Kidney (tissue), 22 donors: Measurements from ENCODE around the gene AOPEP. TPM values are rescaled to one million over a fixed set of nuclear protein-coding genes. Genes with fewer than 3 reads are reported as not detected.

Source experiments
- DNase-seq, 5 donors: peaks; one replicate each; pipeline ENCODE4 v3.0.0-alpha.2; 2013 to 2020
- FAIRE-seq: peaks from 2 replicates; lab custom pipeline; 2012; peaks lifted over from hg19 to GRCh38; lab: Jason Lieb, UNC
- H3K27ac ChIP-seq, 2 donors: one replicate each; pipeline ENCODE4 v1.7.0; 2013; ENCODE audit warnings: low read depth in 2 of 2, low read length in 2 of 2, inconsistent platforms in 1 of 2
- H3K27me3 ChIP-seq: one replicate; pipeline ENCODE4 v1.7.1; 2013; ENCODE audit warnings: low read length, inconsistent platforms; ENCODE audit not compliant: control insufficient read depth, insufficient read depth
- H3K36me3 ChIP-seq, 3 donors: one replicate each; pipeline versions ENCODE4 v1.7.0 to v1.7.1; 2013; ENCODE audit warnings: low read length in 3 of 3, control low read depth in 1 of 3, inconsistent platforms in 1 of 3; ENCODE audit not compliant: insufficient read depth in 3 of 3, control insufficient read depth in 2 of 3
- H3K4me1 ChIP-seq, 3 donors: one replicate each; pipeline versions ENCODE4 v1.7.0 to v1.7.1; 2013; ENCODE audit warnings: low read length in 3 of 3, inconsistent platforms in 1 of 3, low read depth in 1 of 3; ENCODE audit not compliant: control insufficient read depth in 2 of 3, insufficient read depth in 2 of 3
- H3K4me3 ChIP-seq, 3 donors: one replicate each; pipeline versions ENCODE4 v1.7.0 to v1.8.1; 2013; ENCODE audit warnings: low read length in 3 of 3, control low read depth in 1 of 3, inconsistent platforms in 1 of 3
- H3K9ac ChIP-seq, 3 donors: one replicate each; pipeline versions ENCODE4 v1.7.0 to v1.7.1; 2013; ENCODE audit warnings: low read length in 3 of 3, control low read depth in 1 of 3, inconsistent platforms in 1 of 3
- H3K9me3 ChIP-seq, 3 donors: one replicate each; pipeline versions ENCODE4 v1.7.0 to v1.7.1; 2013; ENCODE audit warnings: low read length in 3 of 3, control low read depth in 1 of 3, inconsistent platforms in 1 of 3; ENCODE audit not compliant: control insufficient read depth in 2 of 3, insufficient read depth in 1 of 3
- CTCF ChIP-seq: IDR thresholded peaks from 3 replicates; pipeline ENCODE4 v1.5.1; 2012; ENCODE audit warnings: mild to moderate bottlenecking, moderate library complexity, borderline replicate concordance; ENCODE audit not compliant: insufficient read depth; ENCODE audit errors: extremely low read depth
- intact Hi-C: fragments of 100-400 bp; cut with DNase I; formaldehyde crosslinking; loops from one replicate; pipeline ENCODE4 v1.11.1; 2022
- long read RNA-seq, 10 donors: library from polyadenylated mRNA in 1 of 10; unstranded in 1 of 10; transcript quantifications; one replicate each; pipeline ENCODE4 v2.0.0 and lab custom pipeline, GENCODE V29; 2021 to 2026
- polyA plus RNA-seq: library from polyadenylated mRNA; stranded (reverse); fragments of 350-450 nt; fragmentation: Illumina TruSeq; extraction: RNeasy Lipid Tissue Mini Kit (QIAGEN cat#74804); gene quantifications from one replicate; pipeline ENCODE4 v1.2.3, GENCODE V29; 2014; ENCODE audit warnings: low read depth, low replicate concordance; ENCODE audit not compliant: insufficient read depth
- total RNA-seq: library from RNA; stranded (reverse); fragmentation: NEBNext Ultra II Directional; extraction: Animal tissue kit (Norgen Biotek cat#: 25700); gene quantifications from one replicate; pipeline ENCODE4 v1.2.1, GENCODE V29; 2021
- donor health status: control.
- donor health status: control.
- donor health status: control.
- donor health status: control.
- donor health status: control.
- donor health status: DM: yes; HTN: yes; CAD: no.
- donor health status: Normal renal cell carcinoma (clear cell type).

The AOPEP gene
- total RNA-seq (119 TPM), polyA plus RNA-seq (52.2 TPM)
- long read RNA-seq, donor 1, transcript C9orf3-213 (6 exons, 478 nt) = major isoform, 5 of 8 reads
- long read RNA-seq, donor 1, partial matches to known transcripts = 0 of 8 reads
- long read RNA-seq, donor 1, other reads (novel, unspliced or antisense) = 0 of 8 reads
- long read RNA-seq, donor 2, partial matches to known transcripts = 8 of 11 reads
- long read RNA-seq, donor 2, other reads (novel, unspliced or antisense) = 0 of 11 reads
- long read RNA-seq, donor 3, partial matches to known transcripts = 0 of 11 reads
- long read RNA-seq, donor 3, other reads (novel, unspliced or antisense) = 5 of 11 reads
- long read RNA-seq, donor 4, partial matches to known transcripts = 0 of 6 reads
- long read RNA-seq, donor 4, other reads (novel, unspliced or antisense) = 0 of 6 reads
- long read RNA-seq, donor 5 = 0 reads
- long read RNA-seq, donor 6, partial matches to known transcripts = 0 of 11 reads
- long read RNA-seq, donor 6, other reads (novel, unspliced or antisense) = 6 of 11 reads
- long read RNA-seq, donor 7, partial matches to known transcripts = 10 of 76 reads
- long read RNA-seq, donor 7, other reads (novel, unspliced or antisense) = 57 of 76 reads
- long read RNA-seq, donor 8, partial matches to known transcripts = 0 of 13 reads
- long read RNA-seq, donor 8, other reads (novel, unspliced or antisense) = 10 of 13 reads
- long read RNA-seq, donor 9 = 0 reads
- long read RNA-seq, donor 10, partial matches to known transcripts = 0 of 7 reads
- long read RNA-seq, donor 10, other reads (novel, unspliced or antisense) = 0 of 7 reads

GRCh38 chr9:94726495-94727191 is at the start of gene AOPEP:
AOPEP (plus strand) TSS chr9:94726699; CDS start chr9:94759784, 33,085 bp downstream.
- DNase-seq (peak; percentile 97 to 100 (median 98)), FAIRE-seq (no peak)
- H3K9me3 ChIP-seq = no peaks in the 10 kb centered on the region
- peaks cover 0 to 8% (median 5%) of the 10 kb centered on the region in 3 donors for H3K4me1 ChIP-seq
- no peaks in the 10 kb centered on the region for H3K36me3 ChIP-seq
- peak within 1 kb of the TSS; percentile 91 to 92 for H3K27ac ChIP-seq
- H3K9ac ChIP-seq = peak within 1 kb of the TSS; percentile 74 to 94 (median 77)
- intact Hi-C loops = no loop called here
- no peaks in the 10 kb centered on the region for H3K27me3 ChIP-seq
- TF ChIP-seq CTCF = no peak
- H3K4me3 ChIP-seq = peak within 1 kb of the TSS; percentile 84 to 100 (median 94)

GRCh38 chr9:94677929-94678328 is 48.6 kb upstream of the AOPEP start:
- Histone ChIP-seq H3K9ac (no peak overlapping the region), H3K4me1 (peaks cover 0 to 21% (median 2%) of the 10 kb centered on the region in 3 donors), H3K36me3 (no peaks in the 10 kb centered on the region), H3K27me3 (no peaks in the 10 kb centered on the region), H3K27ac (no peak overlapping the region), H3K4me3 (no peak overlapping the region), H3K9me3 (no peaks in the 10 kb centered on the region)
- FAIRE-seq = no peak
- intact Hi-C loops = no loop called here
- DNase-seq = no peak
- TF ChIP-seq CTCF = no peak

- no peak for TF ChIP-seq CTCF
- H3K27ac ChIP-seq = no peak overlapping the region
- intact Hi-C loops = no loop called here
- H3K4me3 ChIP-seq = no peak overlapping the region
- FAIRE-seq (no peak), DNase-seq (no peak)
- H3K9me3 ChIP-seq = no peaks in the 10 kb centered on the region
- H3K27me3 ChIP-seq = no peaks in the 10 kb centered on the region
- no peaks in the 10 kb centered on the region for H3K36me3 ChIP-seq
- H3K4me1 ChIP-seq = peaks cover 0 to 19% (median 2%) of the 10 kb centered on the region in 3 donors
- no peak overlapping the region for H3K9ac ChIP-seq
These were observed 46.9 kb upstream of the AOPEP start for GRCh38 chr9:94679587-94679986.
